GM18507 (cell line): ENCODE data around the gene ZFYVE9.
A peak's percentile ranks its signal among the peaks of the same experiment; 100 is the strongest.
"Not testable (repeated sequence)": the region's sequence is repeated elsewhere in the genome, so short reads cannot be mapped to it uniquely, and the experiment has no call there.

Experiments
- DNase-seq: peaks from one replicate; pipeline ENCODE4 v3.0.0; 2011; ENCODE audit warnings: low read depth; ENCODE audit not compliant: insufficient read length; ENCODE audit errors: extremely low spot score
- FAIRE-seq: peaks from 2 replicates; lab custom pipeline; 2011; peaks lifted over from hg19 to GRCh38; lab: Jason Lieb, UNC

The ZFYVE9 gene

DNA sequence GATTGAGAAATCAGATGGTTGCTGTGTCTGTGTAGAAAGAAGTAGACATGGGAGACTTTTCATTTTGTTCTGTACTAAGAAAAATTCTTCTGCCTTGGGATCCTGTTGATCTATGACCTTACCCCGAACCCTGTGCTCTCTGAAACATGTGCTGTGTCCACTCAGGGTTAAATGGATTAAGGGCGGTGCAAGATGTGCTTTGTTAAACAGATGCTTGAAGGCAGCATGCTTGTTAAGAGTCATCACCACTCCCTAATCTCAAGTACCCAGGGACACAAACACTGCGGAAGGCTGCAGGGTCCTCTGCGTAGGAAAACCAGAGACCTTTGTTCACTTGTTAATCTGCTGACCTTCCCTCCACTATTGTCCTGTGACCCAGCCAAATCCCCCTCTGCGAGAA, 40.4 kb downstream of the ZFYVE9 start:
- not testable (repeated sequence) for FAIRE-seq, DNase-seq

DNA sequence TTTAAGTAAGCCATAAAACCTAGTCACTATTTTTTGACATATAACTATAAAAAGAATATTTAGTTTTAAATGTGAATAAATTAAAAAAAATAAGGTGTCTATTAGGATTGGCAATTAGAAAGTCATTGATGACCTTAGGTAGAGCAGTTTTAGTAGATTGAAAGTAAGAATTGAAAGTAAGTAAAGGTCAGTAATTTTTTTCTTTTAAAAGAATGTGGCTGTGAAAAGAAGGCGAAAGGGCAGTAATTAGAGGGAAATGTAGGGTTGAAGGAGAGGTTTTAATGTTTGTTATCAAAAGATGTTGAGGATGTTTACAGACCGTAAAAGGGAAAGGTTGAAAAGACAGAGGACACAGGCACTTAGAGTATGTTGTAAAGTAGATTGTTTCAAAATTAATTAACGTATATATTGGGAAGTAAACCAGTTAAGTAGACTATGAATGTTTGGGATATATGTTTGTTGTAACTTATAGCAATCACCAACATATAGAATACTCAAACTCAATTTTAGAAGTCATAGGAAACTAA, 41.0 kb downstream of the ZFYVE9 start:
- no peak for FAIRE-seq

DNA sequence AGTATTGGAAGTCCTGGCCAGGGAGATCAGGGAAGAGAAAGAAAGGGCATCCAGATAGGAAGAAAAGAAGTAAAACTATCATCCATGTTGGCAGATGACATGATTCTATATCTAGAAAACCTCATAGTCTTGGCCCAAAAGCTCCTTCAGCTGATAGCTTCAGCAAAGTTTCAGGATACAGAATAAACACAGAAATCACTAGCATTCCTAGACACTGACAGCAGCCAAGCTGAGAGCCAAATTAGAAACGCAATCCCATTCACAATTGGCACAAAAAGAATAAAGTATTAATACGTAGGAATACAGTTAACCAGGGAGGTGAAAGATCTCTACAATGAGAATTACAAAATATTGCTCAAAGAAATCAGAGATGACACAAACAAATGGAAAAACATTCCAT, 44.6 kb downstream of the ZFYVE9 start:
- FAIRE-seq: no peak
- DNase-seq: no peak

More for the DNA sequence above, 41.0 kb downstream of the ZFYVE9 start:
- DNase-seq: no peak

DNA sequence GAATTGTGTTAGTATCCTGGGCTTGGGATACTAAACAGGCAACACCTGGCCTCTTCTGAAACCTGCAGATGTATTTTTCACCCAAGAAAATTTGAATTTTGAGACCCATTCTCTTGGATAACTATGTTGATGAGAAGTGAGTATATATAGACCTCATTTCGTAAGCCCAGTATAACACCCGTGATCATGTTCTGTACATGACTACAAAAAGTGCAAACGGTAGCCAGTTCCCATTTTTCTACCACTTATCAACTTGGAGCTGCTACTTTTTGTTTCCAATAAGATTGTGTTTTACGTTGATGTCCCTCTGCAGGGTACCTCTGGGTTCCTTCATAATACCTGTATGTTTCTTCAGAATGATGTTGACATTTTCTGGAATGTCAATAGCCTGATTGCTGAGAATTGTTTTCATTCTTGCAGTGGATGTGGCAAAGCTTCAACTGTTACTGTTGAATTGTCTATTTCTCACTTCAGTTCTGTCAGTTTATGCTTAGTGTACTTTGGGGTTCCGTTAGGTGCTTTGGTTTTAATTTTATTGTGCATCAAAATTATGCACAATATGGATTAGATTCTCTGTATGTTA, 48.1 kb downstream of the ZFYVE9 start:
- FAIRE-seq: no peak

DNA sequence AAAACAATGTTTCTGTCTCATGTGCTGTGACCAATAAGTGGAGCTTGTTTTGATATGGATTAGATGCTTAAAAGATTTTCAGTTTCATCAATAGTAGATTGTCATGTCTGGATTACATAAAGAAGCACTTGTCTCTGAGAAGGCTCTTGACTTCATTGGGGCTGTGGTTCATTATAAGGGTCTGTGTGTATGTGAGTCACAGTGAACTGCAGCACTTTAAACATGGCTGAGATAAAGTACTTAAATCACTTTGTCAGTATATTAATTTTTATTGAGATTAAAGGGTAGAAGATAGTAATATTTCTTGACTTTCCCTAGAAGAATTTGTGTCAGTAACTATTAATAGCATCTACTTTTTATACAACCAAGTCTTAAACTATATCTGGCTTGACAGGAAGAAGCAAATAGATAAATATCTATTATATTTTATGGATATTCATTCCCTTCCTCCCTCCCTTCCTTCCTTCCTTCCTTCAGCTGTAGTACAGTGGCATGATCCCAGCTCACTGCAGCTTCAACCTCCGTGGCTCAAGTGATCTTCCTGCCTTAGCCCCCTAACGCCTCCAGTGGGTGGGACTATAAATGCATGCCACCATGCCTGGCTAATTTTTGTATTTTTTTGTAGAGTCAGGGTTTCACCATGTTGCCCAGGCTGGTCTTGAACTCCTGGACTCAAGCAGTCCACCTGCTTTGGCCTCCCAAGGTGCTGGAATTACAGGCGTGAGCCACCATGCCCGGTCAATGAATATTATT, 48.8 kb downstream of the ZFYVE9 start:
- DNase-seq (no peak), FAIRE-seq (no peak)

More for the DNA sequence above, 48.1 kb downstream of the ZFYVE9 start:
- no peak for DNase-seq

DNA sequence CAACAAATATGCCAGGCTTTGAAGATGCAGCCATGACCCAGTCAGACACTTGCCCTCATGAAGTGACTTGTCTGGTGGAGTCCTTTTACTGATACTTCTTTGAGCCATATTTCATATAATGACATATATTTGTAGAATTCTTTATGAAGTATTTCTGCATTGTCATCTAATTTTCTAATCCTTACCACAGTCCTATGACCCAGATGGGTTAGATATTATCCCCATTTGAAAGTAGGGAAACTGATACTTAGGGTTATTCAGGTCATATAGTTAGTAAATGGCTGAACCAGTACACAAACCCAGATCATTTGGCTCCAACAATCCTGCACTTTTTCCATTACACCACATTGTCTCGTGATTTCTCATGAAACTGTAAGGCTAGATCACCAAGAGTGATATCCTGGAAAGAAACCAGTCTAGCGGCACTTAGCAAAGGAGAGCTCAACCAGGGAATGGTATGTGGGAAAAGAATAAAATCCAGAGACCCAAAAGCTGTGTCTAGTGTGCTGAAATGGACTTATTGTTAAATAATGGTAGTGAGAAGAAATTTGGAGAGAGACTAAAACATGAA, 49.6 kb downstream of the ZFYVE9 start:
- FAIRE-seq (no peak), DNase-seq (no peak)

DNA sequence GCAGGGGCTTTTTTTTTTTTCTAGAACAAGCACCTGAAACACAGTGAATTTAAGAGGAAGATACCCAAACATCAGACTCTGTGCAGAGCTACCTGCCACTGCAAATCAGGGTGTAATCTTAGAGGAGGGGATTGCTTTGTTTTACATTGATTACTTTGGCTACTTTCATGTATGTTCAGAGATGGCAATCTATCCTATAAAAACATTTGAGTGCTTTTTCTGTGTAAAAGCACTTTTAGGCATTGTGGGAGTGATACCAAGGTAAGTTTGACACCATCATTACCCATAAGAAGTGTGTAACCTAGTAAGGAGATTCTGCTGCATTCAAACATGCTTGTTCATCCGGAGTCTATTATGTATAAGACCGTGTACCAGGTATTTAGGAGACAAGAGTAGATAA, 50.1 kb downstream of the ZFYVE9 start:
- FAIRE-seq (no peak), DNase-seq (no peak)

DNA sequence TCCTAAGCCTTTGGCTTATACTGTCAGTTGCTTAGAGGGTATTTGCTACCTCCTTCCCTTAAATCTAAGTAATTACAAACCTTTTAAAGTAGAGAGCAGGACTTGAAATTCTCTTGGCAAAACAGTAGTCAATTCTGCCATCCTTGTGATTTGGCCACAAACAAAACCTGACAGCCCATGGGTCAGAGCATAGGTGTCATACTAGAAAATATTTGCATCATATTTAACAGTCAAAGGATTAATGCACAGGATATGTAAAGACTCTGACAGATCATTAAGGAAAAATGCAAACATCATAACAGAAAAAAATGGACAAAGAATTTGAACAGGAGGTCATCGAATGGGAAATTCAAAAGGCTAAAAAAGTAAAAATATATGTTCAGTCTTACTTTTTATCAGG, 50.5 kb downstream of the ZFYVE9 start:
- FAIRE-seq (no peak), DNase-seq (no peak)

DNA sequence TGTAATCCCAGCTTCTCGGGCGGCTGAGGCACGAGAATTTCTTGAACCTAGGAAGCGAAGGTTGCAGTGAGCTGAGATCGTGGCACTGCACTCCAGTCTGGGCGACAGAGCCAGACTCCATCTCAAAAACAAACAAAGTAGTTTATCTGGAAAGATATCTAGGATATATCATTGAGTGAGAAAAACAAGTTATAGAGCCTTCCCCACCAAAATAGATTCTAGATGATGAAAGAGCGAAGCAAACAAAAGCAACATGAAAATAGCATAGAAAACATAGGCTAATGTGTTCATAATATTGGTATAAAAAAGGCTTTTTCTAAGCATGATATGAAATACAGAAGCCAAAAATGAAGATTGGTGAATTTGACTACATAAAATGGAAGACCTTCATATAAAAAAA, 52.1 kb downstream of the ZFYVE9 start:
- FAIRE-seq: no peak

DNA sequence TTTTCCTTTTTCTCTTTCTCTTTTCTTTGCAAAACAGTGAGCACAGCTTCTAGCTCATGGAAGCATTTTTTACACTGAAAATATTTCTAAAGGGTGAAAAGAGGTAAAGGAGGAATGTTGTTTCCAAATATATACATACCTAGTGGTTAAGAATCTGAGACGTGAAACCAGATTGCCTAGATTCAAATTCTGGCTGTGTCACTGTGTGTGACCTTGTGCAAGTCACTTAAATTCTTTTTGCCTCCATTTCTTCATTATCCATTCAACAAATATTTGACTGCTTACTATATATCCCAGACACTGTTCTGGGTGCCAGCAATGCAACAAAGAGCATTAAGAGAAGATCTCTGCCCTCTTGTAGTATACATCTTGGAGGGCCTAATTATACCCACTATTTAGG, 53.3 kb downstream of the ZFYVE9 start:
- DNase-seq (no peak), FAIRE-seq (no peak)

More for the DNA sequence above, 52.1 kb downstream of the ZFYVE9 start:
- DNase-seq: no peak

DNA sequence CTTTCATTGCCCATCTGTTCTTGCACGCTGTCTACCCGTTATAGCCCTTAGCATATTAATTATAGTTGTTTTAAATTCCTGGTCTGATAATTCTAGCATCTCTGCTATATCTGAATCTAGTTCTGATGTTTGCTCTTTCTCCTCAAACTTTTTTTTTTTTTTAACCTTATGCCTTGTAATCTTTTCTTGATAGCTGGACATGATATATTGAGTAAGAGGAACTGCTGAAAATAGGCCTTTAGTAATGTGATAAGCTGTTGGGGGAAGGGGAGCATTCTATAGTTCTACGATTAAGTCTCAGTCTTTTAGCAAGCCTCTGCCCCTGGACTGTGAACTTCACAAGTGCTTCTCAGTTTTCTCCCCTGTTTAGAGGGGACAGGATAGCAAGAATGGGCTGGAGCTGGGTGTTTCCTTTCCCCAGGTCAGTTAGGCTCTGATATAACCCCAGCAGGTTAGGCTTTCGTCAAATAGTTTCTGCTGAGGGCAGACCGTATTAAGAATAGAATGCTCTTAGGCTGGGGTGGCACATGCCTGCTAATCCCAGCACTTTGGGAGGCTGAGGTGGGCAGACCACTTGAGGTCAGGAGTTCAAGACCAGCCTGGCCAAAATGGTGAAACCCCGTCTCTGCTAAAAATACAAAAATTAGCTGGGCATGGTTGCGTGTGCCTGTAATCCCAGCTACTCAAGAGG, 62.2 kb downstream of the ZFYVE9 start:
- DNase-seq (no peak), FAIRE-seq (peak; percentile 5)

DNA sequence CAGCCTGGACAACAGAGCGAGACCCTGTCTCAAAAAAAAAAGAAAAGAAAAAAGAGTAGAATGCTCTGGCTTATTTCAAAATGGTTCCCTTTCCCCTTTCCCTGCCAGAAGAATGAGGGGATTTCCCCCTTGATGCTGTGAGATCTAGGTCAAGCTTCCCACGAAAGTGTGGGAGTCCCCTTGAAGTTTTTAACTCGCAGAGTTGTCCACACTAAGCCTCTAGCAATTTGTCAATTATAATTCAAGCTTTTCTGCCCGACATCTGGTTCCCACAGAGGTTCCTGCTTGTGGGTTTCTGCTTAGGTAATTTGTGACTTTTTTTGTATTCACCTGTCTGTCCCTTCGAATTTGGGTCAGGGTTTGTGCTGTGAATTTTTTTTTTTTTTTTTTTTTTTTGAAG, 62.8 kb downstream of the ZFYVE9 start:
- FAIRE-seq (no peak), DNase-seq (no peak)

DNA sequence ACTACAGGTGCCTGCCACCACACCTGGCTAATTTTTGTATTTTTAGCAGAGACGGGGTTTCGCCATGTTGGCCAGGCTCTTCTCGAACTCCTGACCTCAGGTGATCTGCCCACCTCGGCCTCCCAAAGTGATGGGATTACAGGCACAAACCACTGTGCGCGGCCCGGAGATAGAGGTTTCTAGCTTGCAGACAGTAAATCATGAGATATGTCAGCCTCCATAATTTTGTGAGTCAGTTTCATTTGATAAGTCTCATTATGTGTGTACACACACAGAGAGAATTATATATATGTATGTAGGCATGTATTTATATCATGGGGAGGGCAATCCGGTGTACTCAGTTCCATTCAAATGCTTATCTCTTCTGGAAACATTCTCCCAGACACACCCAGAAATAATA, 64.8 kb downstream of the ZFYVE9 start:
- not testable (repeated sequence) for FAIRE-seq, DNase-seq

DNA sequence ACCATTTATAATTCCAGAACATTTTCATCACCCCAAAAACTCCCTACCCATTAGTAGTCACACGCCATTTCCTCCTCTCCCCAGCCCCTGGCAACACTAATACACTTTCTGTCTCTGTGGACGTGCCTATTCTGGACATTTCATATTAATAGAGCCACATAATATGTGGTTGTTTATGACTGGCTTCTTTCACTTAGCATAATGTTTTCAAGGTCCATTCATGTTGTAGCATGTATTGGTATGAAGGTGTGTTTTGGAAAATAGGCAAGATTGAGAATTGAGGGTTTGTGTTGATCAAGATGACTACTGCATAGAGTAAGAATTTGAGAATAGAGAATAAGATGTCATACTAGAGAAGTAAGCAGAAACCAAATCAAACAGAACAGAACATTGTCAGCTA, 67.5 kb downstream of the ZFYVE9 start:
- FAIRE-seq: no peak
- DNase-seq: no peak

DNA sequence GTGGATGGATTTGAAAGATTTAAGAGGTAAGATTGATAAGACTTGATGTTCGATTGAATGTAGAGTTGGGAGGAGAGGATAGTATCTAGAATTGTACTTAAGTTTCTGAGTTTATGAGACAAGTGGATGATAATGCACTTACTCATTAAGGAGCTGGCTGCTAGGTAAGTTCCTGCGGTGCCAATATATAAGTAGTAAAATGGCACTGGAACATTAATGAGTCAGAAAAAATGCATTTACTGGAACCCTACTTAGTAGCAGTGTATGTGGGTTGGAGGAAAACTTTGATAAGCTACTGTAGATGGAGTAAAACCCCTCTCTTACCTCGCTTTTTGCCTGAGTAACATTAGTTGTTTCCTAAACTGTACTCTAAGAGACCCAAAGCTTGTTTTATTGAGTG, 68.2 kb downstream of the ZFYVE9 start:
- DNase-seq (no peak), FAIRE-seq (no peak)

DNA sequence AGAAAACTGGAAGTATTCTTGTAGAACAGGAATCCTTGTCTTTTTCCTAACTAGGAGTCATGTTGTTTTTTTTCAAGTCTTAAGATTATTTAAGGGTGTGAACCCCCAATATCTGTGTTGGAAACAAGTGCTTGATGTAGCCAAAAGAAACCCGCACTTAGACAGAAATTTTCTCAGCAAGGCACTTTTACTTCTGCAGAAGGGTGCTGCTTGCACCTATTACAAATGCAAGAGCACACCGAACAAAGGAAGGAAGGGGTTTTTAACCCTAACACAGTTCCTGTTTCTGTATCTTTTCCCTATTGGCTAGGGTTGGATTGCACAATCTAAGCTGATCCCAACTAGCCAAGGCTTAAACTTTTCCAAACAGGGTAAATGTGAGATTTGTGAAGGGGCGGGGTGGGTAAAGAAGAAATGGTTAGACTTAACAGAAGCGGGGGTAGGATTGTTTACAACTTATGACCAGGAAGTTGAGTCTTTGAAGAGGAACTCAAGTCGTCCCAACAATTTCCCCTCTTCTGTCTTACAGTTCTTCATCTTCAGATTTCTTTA, 75.1 kb downstream of the ZFYVE9 start:
- no peak for FAIRE-seq

DNA sequence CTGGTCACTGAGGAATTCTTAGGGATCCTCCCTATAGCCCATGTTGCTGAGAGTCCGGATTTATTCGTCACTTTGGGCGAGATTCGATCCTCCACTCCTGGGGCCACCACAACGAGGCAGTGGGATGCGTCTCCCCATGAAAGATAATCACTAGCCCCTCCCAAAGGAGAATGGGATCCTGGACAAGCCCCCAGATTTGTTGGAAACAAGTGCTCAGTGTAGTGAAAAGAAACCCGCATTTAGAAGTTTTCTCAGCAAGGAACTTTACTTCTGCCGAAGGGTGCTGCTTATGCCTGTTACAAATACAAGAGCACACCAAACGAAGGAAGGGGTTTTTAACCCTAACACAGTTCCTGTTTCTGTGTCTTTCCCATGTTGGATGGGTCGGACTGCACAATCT, 83.3 kb downstream of the ZFYVE9 start:
- no peak for FAIRE-seq

More for the DNA sequence above, 75.1 kb downstream of the ZFYVE9 start:
- DNase-seq: no peak

DNA sequence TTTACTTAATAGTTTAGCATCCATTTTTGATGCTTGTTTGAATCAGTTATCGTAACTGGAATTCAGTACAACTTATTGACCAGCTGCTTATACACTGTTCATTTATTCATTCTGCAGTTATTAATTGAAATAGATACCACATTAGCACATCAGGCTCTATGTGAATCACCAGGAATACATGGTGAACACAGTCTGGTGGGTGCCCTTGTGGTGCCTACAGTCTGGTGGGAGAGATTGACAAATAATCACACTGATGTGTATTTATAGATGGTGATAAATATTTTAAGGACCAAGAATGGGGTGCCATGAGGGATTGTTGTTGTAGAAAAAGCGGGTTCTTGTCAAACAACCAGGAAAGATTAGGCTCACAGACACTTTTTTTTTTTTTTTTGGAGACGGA, 87.6 kb downstream of the ZFYVE9 start:
- DNase-seq (no peak), FAIRE-seq (no peak)

More for the DNA sequence above, 83.3 kb downstream of the ZFYVE9 start:
- no peak for DNase-seq

DNA sequence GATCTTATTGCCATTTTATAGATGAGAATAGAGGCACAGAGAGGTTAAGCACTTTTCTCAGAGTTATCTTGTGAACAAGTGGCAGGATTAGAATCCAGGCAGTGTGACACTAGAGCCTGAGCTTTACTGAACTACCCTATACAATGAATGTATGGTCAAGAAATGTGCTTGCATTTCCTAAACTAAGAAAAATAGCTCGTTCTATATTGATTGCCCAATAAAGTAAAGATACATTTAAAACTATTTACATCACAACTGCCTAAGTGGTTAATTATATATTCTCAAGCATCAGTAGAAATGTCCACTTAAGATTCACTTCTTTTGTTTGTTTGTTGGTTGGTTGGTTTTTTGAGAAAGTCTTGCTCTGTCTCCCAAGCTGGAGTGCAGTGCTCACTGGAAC, 91.6 kb downstream of the ZFYVE9 start:
- no peak for FAIRE-seq

DNA sequence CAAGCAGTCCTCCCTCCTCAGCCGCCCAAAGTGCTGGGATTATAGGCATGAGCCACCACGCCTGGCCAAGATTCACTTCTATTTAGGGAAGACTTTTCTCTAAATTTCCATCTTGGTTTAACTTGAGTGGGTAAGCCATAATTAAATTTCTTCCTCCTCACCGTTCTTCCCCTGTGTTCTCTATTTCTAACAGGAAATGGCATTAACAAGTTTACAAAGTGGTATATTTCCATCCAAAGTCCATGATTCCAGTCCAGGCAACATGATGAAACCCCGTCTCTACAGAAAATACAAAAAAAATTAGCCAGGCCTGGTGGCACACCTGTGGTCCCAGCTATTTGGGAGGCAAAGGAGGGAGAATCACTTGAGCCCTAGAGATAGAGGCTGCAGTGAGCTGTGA, 92.1 kb downstream of the ZFYVE9 start:
- no peak for DNase-seq
- no peak for FAIRE-seq

More for the DNA sequence above, 91.6 kb downstream of the ZFYVE9 start:
- no peak for DNase-seq
